K562 (cell line): ENCODE data around the gene MBOAT1. TPM values are rescaled to one million over a fixed set of nuclear protein-coding genes. Genes with fewer than 3 reads are reported as not detected.

Source experiments
- MAZ ChIP-seq, 2 experiments: fragments of 450-650 bp in 1 of 2; sonication (generic) in 1 of 2; formaldehyde crosslinking; IDR thresholded peaks in 1 of 2; conservative IDR thresholded peaks in 1 of 2; 2 replicates each; pipeline versions ENCODE4 v1.4.0 to v1.5.0; 2020; ENCODE audit warnings: mild to moderate bottlenecking in 1 of 2, missing genetic modification reagents in 1 of 2
- MTF1 ChIP-seq: fragments of 250-450 bp; sonication (Bioruptor Pico); IDR thresholded peaks from 2 replicates; pipeline ENCODE4 v1.9.0; 2021; ENCODE audit warnings: moderate library complexity, mild to moderate bottlenecking, inconsistent platforms, borderline replicate concordance
- PHF8 ChIP-seq: fragments of 200-600 bp; sonication (generic); IDR thresholded peaks from 2 replicates; pipeline ENCODE4 v1.6.1; 2012; ENCODE audit warnings: mixed run types, mild to moderate bottlenecking, inconsistent platforms, low read length, moderate library complexity, borderline replicate concordance
- polyA plus RNA-seq, 8 experiments: library from polyadenylated mRNA; depleted of rRNA in 4 of 8; stranded (reverse) in 5 of 8; unstranded in 3 of 8; fragments of >200 nt; fragmentation: Nextera tagmentation in 2 of 8; fragmentation: Illumina TruSeq in 1 of 8; extraction: Ambion mirVana in 2 of 8; extraction: Trizol in 1 of 8; gene quantifications; 2 replicates each; pipeline versions ENCODE4 v1.2.1 to v1.2.3, GENCODE V29; 2011 to 2014; ENCODE audit warnings: inconsistent platforms in 1 of 8, missing spikeins in 1 of 8
- total RNA-seq, 7 experiments: library from RNA; depleted of rRNA in 6 of 7; stranded (reverse); fragments of >200 nt in 6 of 7; fragmentation: Illumina TruSeq in 2 of 7; extraction: Trizol in 2 of 7; gene quantifications; 2 replicates each; pipeline versions ENCODE4 v1.2.1 to v1.2.3, GENCODE V29; 2011 to 2021; ENCODE audit warnings: low replicate concordance in 1 of 7
- TF ChIP-seq, protein P1 (sequence below): IDR thresholded peaks from 3 replicates; pipeline ENCODE4 v1.6.1; 2011; ENCODE audit warnings: borderline replicate concordance, mild to moderate bottlenecking, moderate library complexity; ENCODE audit not compliant: insufficient read length; ENCODE audit errors: extremely low read depth
- TF ChIP-seq, protein P2 (sequence below): fragments of 450-650 bp; IDR thresholded peaks from 2 replicates; pipeline ENCODE4 v1.6.1; 2018; ENCODE audit not compliant: partially characterized antibody

Gene MBOAT1
- total and polyA plus RNA-seq, 9 of the 15 experiments (the other 6 are each of a cell fraction or from before 2014, with no cell fraction given): 0.13 to 16.5 (median 10.3) TPM

DNA sequence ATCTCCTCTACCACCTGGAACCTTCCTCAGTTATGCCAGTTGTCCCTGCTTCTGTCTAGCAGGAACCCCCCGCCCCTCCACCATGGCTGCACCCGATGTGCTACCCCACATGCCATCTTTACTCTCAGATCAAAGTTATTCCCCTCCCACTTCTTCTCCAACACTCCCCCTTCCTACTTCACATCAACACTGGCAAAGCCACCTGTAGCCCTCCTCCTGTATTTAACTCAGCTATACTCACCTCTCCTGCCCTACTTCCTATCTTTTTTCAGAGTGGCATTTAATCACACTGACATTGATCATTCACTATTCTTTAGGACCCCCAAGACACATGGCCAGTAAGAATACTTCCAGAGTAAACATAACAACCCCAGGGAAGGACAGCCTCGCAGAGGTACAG is 84.3 kb downstream of the MBOAT1 start (continued):
- TF ChIP-seq MAZ (CRISPR knock-in tag; conservative IDR thresholded peaks at IDR 0.05 in 1 of 2, IDR thresholded peaks at IDR 0.05 in 1 of 2): no peak
- TF ChIP-seq MTF1 (CRISPR knock-in tag): no peak
- no peak for TF ChIP-seq PHF8
- TF ChIP-seq, protein P1, sequence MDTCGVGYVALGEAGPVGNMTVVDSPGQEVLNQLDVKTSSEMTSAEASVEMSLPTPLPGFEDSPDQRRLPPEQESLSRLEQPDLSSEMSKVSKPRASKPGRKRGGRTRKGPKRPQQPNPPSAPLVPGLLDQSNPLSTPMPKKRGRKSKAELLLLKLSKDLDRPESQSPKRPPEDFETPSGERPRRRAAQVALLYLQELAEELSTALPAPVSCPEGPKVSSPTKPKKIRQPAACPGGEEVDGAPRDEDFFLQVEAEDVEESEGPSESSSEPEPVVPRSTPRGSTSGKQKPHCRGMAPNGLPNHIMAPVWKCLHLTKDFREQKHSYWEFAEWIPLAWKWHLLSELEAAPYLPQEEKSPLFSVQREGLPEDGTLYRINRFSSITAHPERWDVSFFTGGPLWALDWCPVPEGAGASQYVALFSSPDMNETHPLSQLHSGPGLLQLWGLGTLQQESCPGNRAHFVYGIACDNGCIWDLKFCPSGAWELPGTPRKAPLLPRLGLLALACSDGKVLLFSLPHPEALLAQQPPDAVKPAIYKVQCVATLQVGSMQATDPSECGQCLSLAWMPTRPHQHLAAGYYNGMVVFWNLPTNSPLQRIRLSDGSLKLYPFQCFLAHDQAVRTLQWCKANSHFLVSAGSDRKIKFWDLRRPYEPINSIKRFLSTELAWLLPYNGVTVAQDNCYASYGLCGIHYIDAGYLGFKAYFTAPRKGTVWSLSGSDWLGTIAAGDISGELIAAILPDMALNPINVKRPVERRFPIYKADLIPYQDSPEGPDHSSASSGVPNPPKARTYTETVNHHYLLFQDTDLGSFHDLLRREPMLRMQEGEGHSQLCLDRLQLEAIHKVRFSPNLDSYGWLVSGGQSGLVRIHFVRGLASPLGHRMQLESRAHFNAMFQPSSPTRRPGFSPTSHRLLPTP: no peak
- TF ChIP-seq, protein P2, sequence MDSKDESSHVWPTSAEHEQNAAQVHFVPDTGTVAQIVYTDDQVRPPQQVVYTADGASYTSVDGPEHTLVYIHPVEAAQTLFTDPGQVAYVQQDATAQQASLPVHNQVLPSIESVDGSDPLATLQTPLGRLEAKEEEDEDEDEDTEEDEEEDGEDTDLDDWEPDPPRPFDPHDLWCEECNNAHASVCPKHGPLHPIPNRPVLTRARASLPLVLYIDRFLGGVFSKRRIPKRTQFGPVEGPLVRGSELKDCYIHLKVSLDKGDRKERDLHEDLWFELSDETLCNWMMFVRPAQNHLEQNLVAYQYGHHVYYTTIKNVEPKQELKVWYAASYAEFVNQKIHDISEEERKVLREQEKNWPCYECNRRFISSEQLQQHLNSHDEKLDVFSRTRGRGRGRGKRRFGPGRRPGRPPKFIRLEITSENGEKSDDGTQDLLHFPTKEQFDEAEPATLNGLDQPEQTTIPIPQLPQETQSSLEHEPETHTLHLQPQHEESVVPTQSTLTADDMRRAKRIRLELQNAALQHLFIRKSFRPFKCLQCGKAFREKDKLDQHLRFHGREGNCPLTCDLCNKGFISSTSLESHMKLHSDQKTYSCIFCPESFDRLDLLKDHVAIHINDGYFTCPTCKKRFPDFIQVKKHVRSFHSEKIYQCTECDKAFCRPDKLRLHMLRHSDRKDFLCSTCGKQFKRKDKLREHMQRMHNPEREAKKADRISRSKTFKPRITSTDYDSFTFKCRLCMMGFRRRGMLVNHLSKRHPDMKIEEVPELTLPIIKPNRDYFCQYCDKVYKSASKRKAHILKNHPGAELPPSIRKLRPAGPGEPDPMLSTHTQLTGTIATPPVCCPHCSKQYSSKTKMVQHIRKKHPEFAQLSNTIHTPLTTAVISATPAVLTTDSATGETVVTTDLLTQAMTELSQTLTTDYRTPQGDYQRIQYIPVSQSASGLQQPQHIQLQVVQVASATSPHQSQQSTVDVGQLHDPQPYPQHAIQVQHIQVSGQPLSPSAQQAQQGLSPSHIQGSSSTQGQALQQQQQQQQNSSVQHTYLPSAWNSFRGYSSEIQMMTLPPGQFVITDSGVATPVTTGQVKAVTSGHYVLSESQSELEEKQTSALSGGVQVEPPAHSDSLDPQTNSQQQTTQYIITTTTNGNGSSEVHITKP: no peak
